ENCODE data around the gene P2RY4.
"Not testable (repeated sequence)": the region's sequence is repeated elsewhere in the genome, so short reads cannot be mapped to it uniquely, and the experiment has no call there.

Gene P2RY4

DNA sequence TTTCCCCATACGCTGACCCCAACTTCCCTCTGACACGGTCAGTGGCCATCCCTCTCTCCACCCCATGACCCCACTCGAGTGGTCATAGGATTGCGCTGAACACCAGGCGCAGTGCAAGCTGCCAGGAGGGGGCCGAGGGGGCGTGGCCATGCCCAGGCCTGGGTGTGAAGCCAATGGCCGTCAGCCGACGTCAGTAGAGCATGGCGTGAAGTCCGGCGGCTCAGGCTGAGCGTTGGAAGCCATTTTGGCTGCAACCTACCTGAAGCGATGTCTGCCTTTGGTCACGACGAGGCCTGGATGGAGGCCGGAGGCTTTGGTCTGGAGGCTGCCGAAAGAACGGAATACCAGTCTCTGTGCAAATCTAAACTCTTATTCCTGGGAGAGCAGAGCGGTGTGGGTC lies 21.9 kb upstream of the P2RY4 start, which contains the start of gene RAB41:
Gene RAB41 (plus strand): TSS at position 222 of the 400 bp plus-strand sequence. CDS start 46 bp downstream, at position 268.
- DNase-seq (ENCODE audit: low spot score) = no peak
- in situ Hi-C loops (cut with MboI; ENCODE audit: low pct_unique_long_range_greater_than_20kb, low sequenced_read_pairs, unreplicated experiment) = no loop called here
- TF ChIP-seq, protein P1, sequence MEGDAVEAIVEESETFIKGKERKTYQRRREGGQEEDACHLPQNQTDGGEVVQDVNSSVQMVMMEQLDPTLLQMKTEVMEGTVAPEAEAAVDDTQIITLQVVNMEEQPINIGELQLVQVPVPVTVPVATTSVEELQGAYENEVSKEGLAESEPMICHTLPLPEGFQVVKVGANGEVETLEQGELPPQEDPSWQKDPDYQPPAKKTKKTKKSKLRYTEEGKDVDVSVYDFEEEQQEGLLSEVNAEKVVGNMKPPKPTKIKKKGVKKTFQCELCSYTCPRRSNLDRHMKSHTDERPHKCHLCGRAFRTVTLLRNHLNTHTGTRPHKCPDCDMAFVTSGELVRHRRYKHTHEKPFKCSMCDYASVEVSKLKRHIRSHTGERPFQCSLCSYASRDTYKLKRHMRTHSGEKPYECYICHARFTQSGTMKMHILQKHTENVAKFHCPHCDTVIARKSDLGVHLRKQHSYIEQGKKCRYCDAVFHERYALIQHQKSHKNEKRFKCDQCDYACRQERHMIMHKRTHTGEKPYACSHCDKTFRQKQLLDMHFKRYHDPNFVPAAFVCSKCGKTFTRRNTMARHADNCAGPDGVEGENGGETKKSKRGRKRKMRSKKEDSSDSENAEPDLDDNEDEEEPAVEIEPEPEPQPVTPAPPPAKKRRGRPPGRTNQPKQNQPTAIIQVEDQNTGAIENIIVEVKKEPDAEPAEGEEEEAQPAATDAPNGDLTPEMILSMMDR (IDR thresholded peaks at IDR 0.05; ENCODE audit: extremely low read depth, insufficient read depth, missing control alignments) = no peak

DNA sequence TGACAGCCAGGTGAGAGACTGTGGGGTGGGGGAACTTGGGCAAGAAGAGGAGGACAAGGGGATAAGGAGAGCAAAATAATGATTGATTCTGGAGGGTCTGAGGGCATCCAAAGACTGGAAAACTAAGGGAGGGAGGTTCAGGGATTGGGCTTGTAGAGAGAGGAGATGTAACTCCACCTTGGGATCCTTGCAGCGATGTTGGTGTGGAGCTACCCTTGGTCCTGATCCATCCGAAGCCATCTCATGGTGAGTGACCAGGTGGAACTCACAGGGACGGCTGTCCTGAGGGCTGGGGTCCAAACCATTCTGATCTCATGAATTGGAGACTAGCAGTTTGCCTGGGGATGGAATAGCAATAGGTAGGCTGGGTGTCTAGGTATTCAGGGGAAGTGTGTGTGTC lies 20.6 kb upstream of the P2RY4 start:
- in situ Hi-C loops (cut with MboI; ENCODE audit: low pct_unique_long_range_greater_than_20kb, low sequenced_read_pairs, unreplicated experiment) = no loop called here
- TF ChIP-seq, protein P1 (IDR thresholded peaks at IDR 0.05; ENCODE audit: extremely low read depth, insufficient read depth, missing control alignments) = no peak
- DNase-seq (ENCODE audit: low spot score) = no peak

DNA sequence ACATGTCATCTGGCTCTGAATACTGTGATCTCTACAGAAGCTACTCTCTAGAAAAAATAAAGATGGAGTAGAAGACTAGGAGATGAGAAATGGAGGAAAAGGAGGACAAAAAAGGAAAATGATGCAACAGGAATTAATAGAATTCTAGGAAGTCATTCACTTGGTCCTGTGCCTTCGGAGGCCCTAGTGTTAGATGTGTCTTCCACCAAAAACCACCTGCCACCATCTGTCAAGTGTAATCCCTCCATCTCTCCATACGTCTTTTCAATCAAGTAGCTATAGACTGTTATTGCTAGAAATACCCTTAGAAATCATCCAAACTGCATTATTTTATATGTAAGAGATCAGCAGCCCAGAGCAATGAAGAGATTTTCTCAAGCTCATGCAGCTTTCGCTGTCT lies 19.1 kb upstream of the P2RY4 start:
- TF ChIP-seq, protein P1 (IDR thresholded peaks at IDR 0.05; ENCODE audit: extremely low read depth, insufficient read depth, missing control alignments) = no peak
- in situ Hi-C loops (cut with MboI; ENCODE audit: low pct_unique_long_range_greater_than_20kb, low sequenced_read_pairs, unreplicated experiment) = no loop called here
- no peak for DNase-seq (ENCODE audit: low spot score)

DNA sequence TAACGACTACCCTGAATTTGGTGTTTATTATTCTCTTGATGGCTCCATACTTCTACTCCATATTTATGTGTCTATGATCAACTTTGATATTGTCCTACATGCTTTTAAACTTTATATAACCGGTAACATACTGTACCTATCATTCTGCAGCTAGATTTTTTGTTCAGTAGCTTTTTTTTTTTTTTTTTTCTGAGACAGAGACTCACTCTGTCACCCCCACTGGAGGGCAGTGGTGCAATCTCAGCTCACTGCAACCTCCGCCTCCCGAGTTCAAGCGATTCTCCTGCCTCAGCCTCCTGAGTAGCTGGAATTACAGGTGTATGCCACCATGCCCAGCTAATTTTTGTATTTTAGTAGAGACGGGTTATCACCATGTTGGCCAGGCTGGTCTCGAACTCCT lies 14.0 kb upstream of the P2RY4 start:
- not testable (repeated sequence) for DNase-seq (ENCODE audit: low spot score)

DNA sequence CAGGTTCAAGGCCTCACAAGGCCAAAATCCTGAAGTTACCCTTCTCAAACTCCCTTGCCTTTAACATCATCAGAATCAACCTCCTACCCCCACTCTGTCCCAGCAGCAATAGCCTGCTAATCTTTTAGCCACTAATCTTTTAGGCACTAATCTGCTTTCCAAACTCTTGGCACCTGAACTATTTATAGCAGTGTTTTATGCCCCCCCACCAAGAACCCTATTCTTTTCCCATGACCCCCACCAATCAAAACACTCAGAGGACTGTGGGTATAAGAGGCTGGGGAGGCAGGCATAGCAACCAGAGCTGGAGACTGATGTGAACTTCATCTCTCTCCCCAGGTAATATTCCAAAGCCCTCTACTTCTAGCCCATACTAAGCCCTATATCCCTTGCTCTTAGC lies 8.0 kb upstream of the P2RY4 start, which contains the start of gene ARR3:
Gene ARR3 (plus strand): TSS at position 301 of the 400 bp plus-strand sequence. CDS start 1,052 bp downstream, outside the sequence.
- TF ChIP-seq, protein P1 (IDR thresholded peaks at IDR 0.05; ENCODE audit: extremely low read depth, insufficient read depth, missing control alignments) = no peak
- in situ Hi-C loops (cut with MboI; ENCODE audit: low pct_unique_long_range_greater_than_20kb, low sequenced_read_pairs, unreplicated experiment) = no loop called here
- no peak for DNase-seq (ENCODE audit: low spot score)

More for the DNA sequence above, 14.0 kb upstream of the P2RY4 start:
- in situ Hi-C loops (cut with MboI; ENCODE audit: low pct_unique_long_range_greater_than_20kb, low sequenced_read_pairs, unreplicated experiment) = not testable (repeated sequence)

DNA sequence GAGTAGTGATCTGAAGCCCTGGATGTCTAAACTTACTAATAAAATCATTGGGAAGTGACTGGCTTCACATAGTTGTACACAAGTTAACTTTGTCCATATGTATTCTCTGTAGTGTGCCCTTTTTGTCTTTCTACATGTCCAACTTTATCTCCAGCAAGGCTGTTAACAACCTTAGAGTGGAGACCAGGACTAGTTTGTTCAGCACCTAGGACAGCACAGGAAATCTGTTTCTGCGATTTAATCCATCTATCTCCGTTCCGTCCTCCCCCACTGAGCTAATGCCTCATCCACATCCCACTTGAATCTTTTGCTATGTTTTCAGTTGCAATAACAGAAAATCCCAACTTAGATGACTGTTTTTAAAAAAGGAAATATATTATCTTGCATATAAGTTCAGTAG lies 4.8 kb upstream of the P2RY4 start:
- no peak for DNase-seq (ENCODE audit: low spot score)
- in situ Hi-C loops (cut with MboI; ENCODE audit: low pct_unique_long_range_greater_than_20kb, low sequenced_read_pairs, unreplicated experiment) = no loop called here
- TF ChIP-seq, protein P1 (IDR thresholded peaks at IDR 0.05; ENCODE audit: extremely low read depth, insufficient read depth, missing control alignments) = no peak

DNA sequence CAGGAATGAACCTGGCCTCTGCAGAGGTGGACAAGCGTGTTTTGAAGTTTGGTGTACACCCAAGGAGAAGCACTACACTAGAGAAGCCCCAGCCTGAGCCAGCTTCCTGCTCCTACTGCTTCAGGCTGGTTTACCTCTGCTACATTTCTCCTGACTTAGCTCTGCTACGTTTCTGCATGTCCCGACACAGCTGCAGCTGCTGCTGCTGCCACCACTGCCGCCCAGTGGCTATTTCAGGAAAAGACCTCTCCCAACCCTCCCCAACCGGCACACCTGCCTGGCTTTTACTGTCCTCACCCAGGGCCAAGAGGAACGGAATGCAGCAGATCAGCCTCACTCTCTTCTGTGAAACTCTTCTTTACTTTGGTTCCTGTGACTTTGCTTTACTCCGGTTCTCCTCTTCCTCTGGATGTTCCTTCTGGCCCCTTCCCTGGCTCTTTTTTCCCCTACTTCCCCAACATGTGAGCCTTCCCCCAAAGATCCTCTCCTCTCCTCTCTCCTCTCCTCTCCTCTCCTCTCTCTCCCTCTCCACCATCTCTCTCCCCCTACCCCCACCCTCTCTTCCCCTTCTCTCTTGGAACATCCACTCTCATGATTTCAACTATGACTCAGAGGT lies 3.1 kb upstream of the P2RY4 start:
- DNase-seq (ENCODE audit: low spot score) = peak; percentile 47
- in situ Hi-C loops (cut with MboI; ENCODE audit: low pct_unique_long_range_greater_than_20kb, low sequenced_read_pairs, unreplicated experiment) = no loop called here
- TF ChIP-seq, protein P1 (IDR thresholded peaks at IDR 0.05; ENCODE audit: extremely low read depth, insufficient read depth, missing control alignments) = peak; percentile 61

Data from GM13977 (cell line).